Ascending aorta (tissue), 2 donors: ENCODE measurements around the gene TCERG1L. TPM values are rescaled to one million over a fixed set of nuclear protein-coding genes. Genes with fewer than 3 reads are reported as not detected.

Experiments
- DNase-seq, 2 donors: peaks; one replicate each; pipeline ENCODE4 v3.0.0-alpha.2; 2019; ENCODE audit warnings: low spot score in 2 of 2
- H3K27ac ChIP-seq, 2 donors: fragments of 200-600 bp; sonication (generic); one replicate each; pipeline ENCODE4 v1.5.1; 2016 to 2017; ENCODE audit warnings: mild to moderate bottlenecking in 1 of 2
- H3K27me3 ChIP-seq: fragments of 200-600 bp; sonication (generic); one replicate; pipeline ENCODE4 v1.5.1; 2017
- H3K36me3 ChIP-seq, 2 donors: fragments of 200-600 bp; sonication (generic); one replicate each; pipeline ENCODE4 v1.5.1; 2016
- H3K4me1 ChIP-seq, 2 donors: fragments of 200-600 bp; sonication (generic); one replicate each; pipeline ENCODE4 v1.5.1; 2016 to 2017; ENCODE audit warnings: mild to moderate bottlenecking in 1 of 2
- H3K4me3 ChIP-seq, 2 donors: fragments of 200-600 bp; sonication (generic); one replicate each; pipeline ENCODE4 v1.5.1; 2016 to 2017; ENCODE audit warnings: mild to moderate bottlenecking in 1 of 2
- H3K9me3 ChIP-seq, 2 donors: fragments of 200-600 bp; sonication (generic); one replicate each; pipeline ENCODE4 v1.5.1; 2016
- CTCF ChIP-seq, 3 experiments: fragments of 200-600 bp in 2 of 3; fragments of 450-650 bp in 1 of 3; sonication (generic) in 2 of 3; IDR thresholded peaks; one replicate each; pipeline ENCODE4 v1.5.1; 2016 to 2019; ENCODE audit warnings: antibody characterized with exemption in 3 of 3, mild to moderate bottlenecking in 1 of 3, moderate library complexity in 1 of 3
- intact Hi-C: fragments of 100-400 bp; cut with DNase I; formaldehyde crosslinking; loops from one replicate; pipeline ENCODE4 v1.15.1; 2023
- total RNA-seq: library from RNA; depleted of rRNA; stranded (reverse); fragments of >200 nt; gene quantifications from one replicate; pipeline ENCODE4 v1.1.0, GENCODE V29; 2016

Gene TCERG1L
- total RNA-seq, 1 donor from 2014 or later: not detected

DNA sequence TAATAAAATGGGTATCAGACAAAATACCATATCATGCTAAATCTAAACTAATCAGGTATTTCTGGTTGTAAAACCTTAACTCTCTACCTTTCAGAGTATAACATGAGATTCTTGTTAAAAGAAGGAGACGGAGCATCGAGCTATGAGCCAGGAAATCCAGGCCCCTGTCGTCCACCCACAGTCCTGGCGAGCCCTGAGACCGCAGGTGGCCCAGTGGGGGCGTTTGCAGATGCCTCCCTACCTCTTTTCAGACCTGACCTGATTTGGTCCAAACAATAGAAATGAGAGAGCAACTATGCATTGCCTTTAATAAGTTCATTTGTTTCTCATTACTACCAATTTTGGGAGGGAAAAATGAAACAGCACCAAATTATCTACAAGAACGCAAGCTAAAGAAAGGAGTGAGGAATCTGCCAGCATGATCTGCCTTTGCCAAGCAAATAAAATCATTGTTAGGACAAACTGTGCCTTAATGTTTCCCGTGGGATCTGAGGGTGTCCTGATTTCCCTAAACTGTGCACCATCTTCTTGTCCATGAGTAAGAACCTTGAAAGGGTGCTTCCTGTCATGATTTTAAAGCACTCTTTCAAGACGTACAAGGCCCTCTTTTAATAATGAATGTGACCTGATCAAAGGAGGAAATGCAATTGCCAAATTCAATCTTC lies 166.7 kb downstream of the TCERG1L start:
- Histone ChIP-seq H3K36me3 (no peaks in the 10 kb centered on the region), H3K4me1 (no peaks in the 10 kb centered on the region), H3K27ac (no peak overlapping the region), H3K4me3 (no peak overlapping the region), H3K9me3 (no peaks in the 10 kb centered on the region), H3K27me3 (no peaks in the 10 kb centered on the region)
- intact Hi-C loops: no loop called here
- TF ChIP-seq CTCF (IDR thresholded peaks at IDR 0.05): no peak
- no peak for DNase-seq

DNA sequence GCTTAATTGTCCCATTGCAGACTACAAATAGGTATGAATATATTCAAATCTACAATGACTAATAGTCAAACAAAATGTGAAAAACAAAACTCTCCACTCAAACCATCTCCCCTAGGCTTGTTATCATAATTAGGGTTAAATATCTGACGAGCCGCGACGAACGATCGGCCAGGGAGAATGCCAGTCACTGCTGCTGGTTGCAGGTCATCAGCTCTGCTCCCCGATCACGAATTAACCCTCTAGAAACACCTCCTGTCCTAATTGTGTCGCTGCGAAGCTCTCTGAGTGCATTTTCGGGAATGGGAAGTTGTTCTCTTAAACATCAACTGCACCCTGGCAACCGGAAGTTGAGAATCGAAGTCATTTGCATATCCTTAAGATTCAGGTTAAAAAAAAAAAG lies 167.3 kb downstream of the TCERG1L start:
- Histone ChIP-seq H3K27me3 (no peaks in the 10 kb centered on the region), H3K36me3 (no peaks in the 10 kb centered on the region), H3K9me3 (no peaks in the 10 kb centered on the region), H3K4me1 (no peaks in the 10 kb centered on the region), H3K27ac (no peak overlapping the region), H3K4me3 (no peak overlapping the region)
- intact Hi-C loops: no loop called here
- no peak for TF ChIP-seq CTCF (IDR thresholded peaks at IDR 0.05)
- DNase-seq: no peak

- no peaks in the 10 kb centered on the region for H3K9me3 ChIP-seq
- no peaks in the 10 kb centered on the region for H3K27me3 ChIP-seq
- no peaks in the 10 kb centered on the region for H3K4me1 ChIP-seq
- no peak for TF ChIP-seq CTCF (IDR thresholded peaks at IDR 0.05)
- intact Hi-C loops: no loop called here
- DNase-seq: no peak
- no peak overlapping the region for H3K4me3 ChIP-seq
- no peak overlapping the region for H3K27ac ChIP-seq
- no peaks in the 10 kb centered on the region for H3K36me3 ChIP-seq
Measured at GRCh38 chr10:131143425-131144165, 167.9 kb downstream of the TCERG1L start.

GRCh38 chr10:131142517-131143380 lies 168.8 kb downstream of the TCERG1L start:
- Histone ChIP-seq H3K27ac (no peak overlapping the region), H3K36me3 (no peaks in the 10 kb centered on the region), H3K4me3 (no peak overlapping the region), H3K9me3 (no peaks in the 10 kb centered on the region), H3K27me3 (no peaks in the 10 kb centered on the region), H3K4me1 (no peaks in the 10 kb centered on the region)
- DNase-seq: no peak
- TF ChIP-seq CTCF (IDR thresholded peaks at IDR 0.05): no peak
- intact Hi-C loops: no loop called here

DNA sequence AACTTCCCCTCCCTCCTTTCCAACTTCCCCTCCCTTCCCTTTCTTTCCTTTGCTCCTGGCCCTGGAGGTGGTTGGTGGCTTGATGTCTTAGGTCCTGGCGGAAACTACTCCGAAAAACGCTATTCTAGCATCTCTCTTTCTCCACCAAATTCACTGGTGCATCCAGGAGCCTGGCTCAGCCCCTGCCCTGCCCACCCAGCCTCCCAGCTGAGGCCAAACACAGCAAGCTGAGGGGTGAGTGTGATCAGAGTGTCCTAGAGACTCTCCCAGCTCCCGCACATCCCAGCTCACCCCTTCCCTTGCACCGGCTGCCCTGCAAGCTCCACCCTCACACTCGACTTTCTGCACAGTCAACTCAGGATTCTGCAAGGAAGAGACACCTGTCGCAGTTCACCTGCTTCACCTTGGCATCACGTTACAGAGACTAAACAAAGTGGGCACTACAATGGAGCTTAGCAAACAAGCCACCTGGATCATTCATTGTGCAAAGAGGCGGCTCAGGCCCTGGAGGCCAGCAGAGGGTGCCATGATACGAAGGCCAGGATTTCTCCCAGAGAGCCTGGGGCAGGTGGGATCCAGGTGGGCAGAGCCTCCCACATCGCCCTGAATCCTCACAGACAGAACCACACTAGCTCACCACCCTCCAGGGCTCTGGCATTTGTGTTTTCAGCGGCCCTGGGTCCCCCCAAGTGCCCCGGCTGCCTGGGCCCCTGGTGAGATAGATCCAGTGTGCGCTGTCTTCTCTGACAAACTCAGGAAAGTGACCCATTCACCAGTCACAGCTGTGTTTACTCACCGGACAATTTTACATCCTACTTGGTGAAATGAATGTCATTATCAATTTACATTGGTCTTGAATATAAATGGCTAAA lies 169.6 kb downstream of the TCERG1L start:
- DNase-seq: no peak

More for the DNA sequence above, 169.6 kb downstream of the TCERG1L start:
- intact Hi-C loops: no loop called here
- no peaks in the 10 kb centered on the region for H3K27me3 ChIP-seq
- no peak overlapping the region for H3K4me3 ChIP-seq
- H3K27ac ChIP-seq: no peak overlapping the region
- no peaks in the 10 kb centered on the region for H3K9me3 ChIP-seq
- H3K4me1 ChIP-seq: no peaks in the 10 kb centered on the region
- TF ChIP-seq CTCF (IDR thresholded peaks at IDR 0.05): no peak
- no peaks in the 10 kb centered on the region for H3K36me3 ChIP-seq
